ENCODE measurements around the gene FALEC. TPM values are rescaled to one million over a fixed set of nuclear protein-coding genes. Genes with fewer than 3 reads are reported as not detected.
A peak's percentile ranks its signal among the peaks of the same experiment; 100 is the strongest.

Gene FALEC
- total RNA-seq, 2 donors from 2014 or later = not detected

DNA sequence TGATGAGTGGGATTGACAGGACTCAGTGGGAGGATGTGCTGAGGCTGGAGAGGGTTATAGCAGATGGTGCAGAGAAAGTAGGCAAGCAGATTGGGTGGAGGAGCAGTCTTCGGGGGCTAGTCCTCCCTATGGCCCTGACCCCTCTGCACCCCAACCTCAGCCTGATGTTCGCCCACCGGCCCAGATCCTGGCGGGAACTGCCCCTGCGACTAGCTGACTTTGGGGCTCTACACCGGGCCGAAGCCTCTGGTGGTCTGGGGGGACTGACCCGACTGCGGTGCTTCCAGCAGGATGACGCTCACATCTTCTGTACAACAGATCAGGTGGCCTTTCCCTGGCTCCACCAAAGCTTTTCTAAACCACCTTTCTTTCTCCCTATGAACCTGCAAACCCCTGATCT is 17.2 kb upstream of the FALEC start:
- TF ChIP-seq, protein P1, sequence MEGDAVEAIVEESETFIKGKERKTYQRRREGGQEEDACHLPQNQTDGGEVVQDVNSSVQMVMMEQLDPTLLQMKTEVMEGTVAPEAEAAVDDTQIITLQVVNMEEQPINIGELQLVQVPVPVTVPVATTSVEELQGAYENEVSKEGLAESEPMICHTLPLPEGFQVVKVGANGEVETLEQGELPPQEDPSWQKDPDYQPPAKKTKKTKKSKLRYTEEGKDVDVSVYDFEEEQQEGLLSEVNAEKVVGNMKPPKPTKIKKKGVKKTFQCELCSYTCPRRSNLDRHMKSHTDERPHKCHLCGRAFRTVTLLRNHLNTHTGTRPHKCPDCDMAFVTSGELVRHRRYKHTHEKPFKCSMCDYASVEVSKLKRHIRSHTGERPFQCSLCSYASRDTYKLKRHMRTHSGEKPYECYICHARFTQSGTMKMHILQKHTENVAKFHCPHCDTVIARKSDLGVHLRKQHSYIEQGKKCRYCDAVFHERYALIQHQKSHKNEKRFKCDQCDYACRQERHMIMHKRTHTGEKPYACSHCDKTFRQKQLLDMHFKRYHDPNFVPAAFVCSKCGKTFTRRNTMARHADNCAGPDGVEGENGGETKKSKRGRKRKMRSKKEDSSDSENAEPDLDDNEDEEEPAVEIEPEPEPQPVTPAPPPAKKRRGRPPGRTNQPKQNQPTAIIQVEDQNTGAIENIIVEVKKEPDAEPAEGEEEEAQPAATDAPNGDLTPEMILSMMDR (IDR thresholded peaks at IDR 0.05) = no peak
- Histone ChIP-seq H3K27ac (no peak overlapping the region), H3K27me3 (no peaks in the 10 kb centered on the region), H3K9me3 (no peaks in the 10 kb centered on the region), H3K4me3 (no peak overlapping the region), H3K36me3 (peaks cover 46% of the 10 kb centered on the region), H3K4me1 (no peaks in the 10 kb centered on the region)
- DNase-seq (ENCODE audit: low spot score) = no peak

DNA sequence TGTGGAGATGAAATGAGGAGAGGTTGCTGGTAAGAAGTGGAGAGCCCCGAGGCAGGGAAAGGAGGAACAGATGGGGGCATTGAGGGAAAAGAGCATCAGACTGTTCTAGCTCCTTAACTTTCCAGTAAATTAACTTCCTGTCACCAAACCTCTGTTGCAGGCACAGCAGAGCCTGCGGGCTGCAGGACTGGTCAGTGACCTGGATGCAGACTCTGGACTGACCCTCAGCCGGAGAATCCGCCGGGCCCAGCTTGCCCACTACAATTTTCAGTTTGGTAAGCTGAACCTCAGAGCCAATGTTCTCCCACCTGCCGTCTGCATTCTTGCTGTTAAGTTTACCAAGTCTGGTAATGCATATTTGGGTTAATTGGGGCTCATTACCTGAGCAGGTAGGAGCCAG is 10.1 kb upstream of the FALEC start:
- Histone ChIP-seq H3K27me3 (no peaks in the 10 kb centered on the region), H3K27ac (no peak overlapping the region), H3K36me3 (peaks cover 34% of the 10 kb centered on the region), H3K4me3 (no peak overlapping the region), H3K9me3 (no peaks in the 10 kb centered on the region), H3K4me1 (peaks cover 0 to 30% of the 10 kb centered on the region in 2 donors)
- TF ChIP-seq, protein P1 (IDR thresholded peaks at IDR 0.05) = no peak
- DNase-seq (ENCODE audit: low spot score) = no peak

DNA sequence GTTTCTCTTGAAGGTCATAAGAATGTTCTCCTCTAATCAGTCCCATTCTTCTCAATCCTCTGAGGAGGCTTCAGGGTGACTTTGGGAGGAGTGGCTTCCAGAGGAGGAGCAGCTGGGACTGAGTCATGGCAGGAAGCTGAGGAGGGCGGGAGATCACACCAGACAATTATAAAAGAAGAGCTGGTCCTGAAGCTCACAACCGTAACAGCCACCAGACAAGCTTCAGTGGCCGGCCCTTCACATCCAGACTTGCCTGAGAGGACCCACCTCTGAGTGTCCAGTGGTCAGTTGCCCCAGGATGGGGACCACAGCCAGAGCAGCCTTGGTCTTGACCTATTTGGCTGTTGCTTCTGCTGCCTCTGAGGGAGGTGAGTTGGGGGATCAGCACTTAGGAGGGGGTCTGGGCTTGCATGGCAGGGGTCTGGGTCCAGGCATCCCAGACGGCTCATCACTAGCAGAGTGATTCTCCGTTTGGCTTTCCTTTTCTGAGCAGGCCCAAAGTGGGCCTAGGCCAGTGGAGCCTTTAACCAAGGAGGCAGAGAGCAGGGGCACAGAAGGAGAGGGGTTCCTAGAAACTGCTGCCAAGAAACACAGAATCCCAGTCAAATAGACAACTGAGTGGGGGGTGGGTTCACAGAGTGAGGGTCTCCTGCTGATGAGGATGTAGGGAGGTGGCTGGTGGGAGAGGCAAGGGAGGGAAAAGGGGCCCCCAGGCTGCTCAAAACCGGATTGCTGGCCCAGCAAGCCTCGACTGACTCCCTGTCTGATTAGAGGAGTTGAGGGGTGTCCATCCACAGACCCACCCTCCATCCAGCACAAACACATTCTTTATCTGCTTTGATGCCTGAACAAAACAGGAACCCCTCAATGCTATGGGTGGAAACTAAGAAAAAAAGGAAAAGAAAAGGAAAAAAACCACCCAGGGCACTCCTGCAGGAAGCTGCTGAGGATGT is 7.4 kb upstream of the FALEC start, which contains the start of gene ECM1:
ECM1 (plus strand) TSS at position 198 of the 953 bp plus-strand sequence; CDS start at position 299, 101 bp downstream.
- peak within 1 kb of the TSS; percentile 38 to 42 for H3K4me3 ChIP-seq
- H3K9me3 ChIP-seq = no peaks in the 10 kb centered on the region
- H3K4me1 ChIP-seq = peaks cover 0 to 33% of the 10 kb centered on the region in 2 donors
- TF ChIP-seq, protein P1 (IDR thresholded peaks at IDR 0.05) = no peak
- H3K27me3 ChIP-seq = no peaks in the 10 kb centered on the region
- peak; percentile 85 for DNase-seq (ENCODE audit: low spot score)
- peak within 1 kb of the TSS; percentile 75 to 84 for H3K27ac ChIP-seq
- H3K36me3 ChIP-seq = peaks cover 26% of the 10 kb centered on the region

DNA sequence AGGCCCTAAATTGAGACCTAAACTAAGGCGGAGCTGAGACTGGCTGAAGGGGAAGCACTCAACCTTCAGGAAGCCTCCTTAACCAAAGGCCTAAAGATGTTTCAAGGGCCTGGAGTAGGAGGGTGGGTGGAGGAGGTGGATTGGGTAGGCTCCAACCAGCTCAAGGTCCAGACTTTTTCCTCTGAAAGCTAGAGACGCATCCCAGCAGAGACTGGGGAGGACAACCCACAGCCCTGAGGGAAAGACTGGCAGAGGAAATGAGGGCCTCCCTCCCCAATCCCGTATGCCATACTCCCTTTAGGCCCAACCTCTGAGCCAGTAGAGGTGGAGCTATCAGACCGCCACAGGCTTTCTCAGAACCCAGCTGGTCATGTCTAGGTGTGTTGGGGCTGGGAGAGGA is 6.6 kb upstream of the FALEC start:
- no peak for DNase-seq (ENCODE audit: low spot score)
- H3K36me3 ChIP-seq = peaks cover 26% of the 10 kb centered on the region

DNA sequence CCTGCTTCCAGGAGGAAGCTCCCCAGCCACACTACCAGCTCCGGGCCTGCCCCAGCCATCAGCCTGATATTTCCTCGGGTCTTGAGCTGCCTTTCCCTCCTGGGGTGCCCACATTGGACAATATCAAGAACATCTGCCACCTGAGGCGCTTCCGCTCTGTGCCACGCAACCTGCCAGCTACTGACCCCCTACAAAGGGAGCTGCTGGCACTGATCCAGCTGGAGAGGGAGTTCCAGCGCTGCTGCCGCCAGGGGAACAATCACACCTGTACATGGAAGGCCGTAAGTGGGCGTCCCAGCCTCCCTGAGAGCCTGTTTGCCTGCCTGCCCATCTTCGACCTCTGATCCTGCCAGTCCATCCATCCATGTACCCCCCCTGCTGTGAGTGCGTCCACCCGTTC is 4.0 kb upstream of the FALEC start:
- no peak for DNase-seq (ENCODE audit: low spot score)

More for the DNA sequence above, 6.6 kb upstream of the FALEC start:
- Histone ChIP-seq H3K4me1 (peaks cover 0 to 33% of the 10 kb centered on the region in 2 donors), H3K9me3 (no peaks in the 10 kb centered on the region), H3K27me3 (no peaks in the 10 kb centered on the region), H3K4me3 (peak overlapping the region; percentile 38 to 42), H3K27ac (peak overlapping the region; percentile 75 to 84)
- TF ChIP-seq, protein P1 (IDR thresholded peaks at IDR 0.05) = no peak

More for the DNA sequence above, 4.0 kb upstream of the FALEC start:
- Histone ChIP-seq H3K4me3 (no peak overlapping the region), H3K27ac (no peak overlapping the region), H3K36me3 (peaks cover under 1% of the 10 kb centered on the region), H3K9me3 (no peaks in the 10 kb centered on the region), H3K4me1 (peaks cover 0 to 51% of the 10 kb centered on the region in 2 donors), H3K27me3 (no peaks in the 10 kb centered on the region)
- TF ChIP-seq, protein P1 (IDR thresholded peaks at IDR 0.05) = no peak

Measured in right atrium auricular region (tissue), 2 donors.